ENCODE results near the gene GAK. TPM values are rescaled to one million over a fixed set of nuclear protein-coding genes. Genes with fewer than 3 reads are reported as not detected.

The GAK gene
- total and polyA plus RNA-seq, 7 donors, result 40.8 to 494 (median 124) TPM

GRCh38 chr4:926538-926937, 5.6 kb downstream of the GAK start:
- Histone ChIP-seq H3K27ac (no peak overlapping the region), H3K9me3 (no peaks in the 10 kb centered on the region), H3K4me3 (no peak overlapping the region), H3K27me3 (no peaks in the 10 kb centered on the region), H3K4me1 (peaks cover 0 to 50% (median 28%) of the 10 kb centered on the region in 4 donors), H3K36me3 (no peaks in the 10 kb centered on the region)
- TF ChIP-seq POLR2AphosphoS5 (IDR thresholded peaks at IDR 0.05), result no peak
- TF ChIP-seq POLR2A (IDR thresholded peaks at IDR 0.05), result no peak
- no peak for TF ChIP-seq CTCF (IDR thresholded peaks at IDR 0.05)
- no peak for TF ChIP-seq EP300 (IDR thresholded peaks at IDR 0.05)
- intact Hi-C loops (cut with DNase I), result no loop called here
- no peak for DNase-seq
- 86 to 88% methylated on average over 17 of the region's 17 CpGs for WGBS, 2 donors

GRCh38 chr4:925771-926500, 6.2 kb downstream of the GAK start:
- DNase-seq, result no peak
- intact Hi-C loops (cut with DNase I), result no loop called here
- 80 to 85% methylated on average over 26 of the region's 26 CpGs for WGBS, 2 donors
- no peaks in the 10 kb centered on the region for H3K27me3 ChIP-seq
- TF ChIP-seq CTCF (IDR thresholded peaks at IDR 0.05) (no peak), POLR2A (IDR thresholded peaks at IDR 0.05) (no peak), EP300 (IDR thresholded peaks at IDR 0.05) (no peak), POLR2AphosphoS5 (IDR thresholded peaks at IDR 0.05) (no peak)
- no peak overlapping the region for H3K4me3 ChIP-seq
- H3K27ac ChIP-seq, result no peak overlapping the region
- no peaks in the 10 kb centered on the region for H3K9me3 ChIP-seq
- no peaks in the 10 kb centered on the region for H3K36me3 ChIP-seq
- peaks cover 0 to 50% (median 24%) of the 10 kb centered on the region in 4 donors for H3K4me1 ChIP-seq

GRCh38 chr4:925171-925570, 6.9 kb downstream of the GAK start:
- whole genome bisulfite sequencing, 2 donors, result 89 to 92% methylated on average over 9 of the region's 9 CpGs
- Histone ChIP-seq H3K9me3 (no peaks in the 10 kb centered on the region), H3K4me1 (peaks cover 0 to 44% (median 19%) of the 10 kb centered on the region in 4 donors), H3K36me3 (no peaks in the 10 kb centered on the region), H3K27ac (no peak overlapping the region), H3K4me3 (no peak overlapping the region), H3K27me3 (no peaks in the 10 kb centered on the region)
- TF ChIP-seq POLR2A (IDR thresholded peaks at IDR 0.05), result no peak
- no peak for TF ChIP-seq CTCF (IDR thresholded peaks at IDR 0.05)
- TF ChIP-seq EP300 (IDR thresholded peaks at IDR 0.05), result no peak
- TF ChIP-seq POLR2AphosphoS5 (IDR thresholded peaks at IDR 0.05), result no peak
- intact Hi-C loops (cut with DNase I), result no loop called here
- no peak for DNase-seq

- H3K9me3 ChIP-seq, result no peaks in the 10 kb centered on the region
- no peaks in the 10 kb centered on the region for H3K36me3 ChIP-seq
- no peak overlapping the region for H3K27ac ChIP-seq
- no peak overlapping the region for H3K4me3 ChIP-seq
- no peaks in the 10 kb centered on the region for H3K27me3 ChIP-seq
- no peak for DNase-seq
- TF ChIP-seq POLR2AphosphoS5 (IDR thresholded peaks at IDR 0.05) (no peak), POLR2A (IDR thresholded peaks at IDR 0.05) (no peak), CTCF (IDR thresholded peaks at IDR 0.05) (no peak), EP300 (IDR thresholded peaks at IDR 0.05) (no peak)
- WGBS, 2 donors, result 77 to 79% methylated on average over 18 of the region's 18 CpGs
- H3K4me1 ChIP-seq, result peaks cover 0 to 37% (median 12%) of the 10 kb centered on the region in 4 donors
- intact Hi-C loops (cut with DNase I), result no loop called here
Measured at GRCh38 chr4:924107-925096, 7.7 kb downstream of the GAK start.
